K562 (cell line): Measurements from ENCODE around the gene UROS.

ENCODE experiments used
- HEY1 ChIP-seq: fragments of 250-450 bp; sonication (Bioruptor Pico); IDR thresholded peaks from 2 replicates; pipeline ENCODE4 v1.5.0; 2020; ENCODE audit warnings: mild to moderate bottlenecking, moderate library complexity, borderline replicate concordance
- HNRNPLL ChIP-seq: fragments of 200-400 bp; formaldehyde crosslinking; IDR thresholded peaks from 2 replicates; pipeline ENCODE4 v1.6.1; 2017; ENCODE audit warnings: low read length, low read depth, mild to moderate bottlenecking; ENCODE audit not compliant: poor library complexity, severe bottlenecking
- POLR2A ChIP-seq: fragments of 450-650 bp; conservative IDR thresholded peaks from 2 replicates; pipeline ENCODE4 v1.6.1; 2016
- POLR2AphosphoS5 ChIP-seq: IDR thresholded peaks from 2 replicates; pipeline ENCODE4 v1.6.1; 2011; ENCODE audit warnings: mild to moderate bottlenecking, low read depth, low read length, moderate library complexity; ENCODE audit not compliant: control insufficient read depth, insufficient read depth
- ZBTB1 ChIP-seq: sonication (generic); formaldehyde crosslinking; IDR thresholded peaks from 2 replicates; pipeline ENCODE4 v1.8.1; 2023; ENCODE audit warnings: missing genetic modification reagents, low read depth, mild to moderate bottlenecking, borderline replicate concordance
- ZNF431 ChIP-seq: sonication (generic); formaldehyde crosslinking; IDR thresholded peaks from 2 replicates; pipeline ENCODE4 v1.8.0; 2022; ENCODE audit warnings: mild to moderate bottlenecking, missing genetic modification reagents

GRCh38 chr10:125801574-125801973, 21.5 kb downstream of the UROS start:
- TF ChIP-seq ZBTB1 (no peak), HEY1 (CRISPR knock-in tag) (no peak), ZNF431 (no peak), POLR2A (no peak), POLR2AphosphoS5 (no peak), HNRNPLL (no peak)
